Ramos (cell line): ENCODE results near the gene SIX5.

Experiments
- in situ Hi-C: fragments of 300-500 bp; cut with MboI; formaldehyde crosslinking; loops from one replicate; pipeline ENCODE4 v1.14.3; 2022; ENCODE audit warnings: low sequenced_read_pairs; ENCODE audit not compliant: unreplicated experiment

Gene SIX5

GRCh38 chr19:45717131-45717982 lies 51.7 kb downstream of the SIX5 start:
- in situ Hi-C loops: no loop called here

GRCh38 chr19:45716359-45717130 lies 52.5 kb downstream of the SIX5 start:
- in situ Hi-C loops: no loop called here

- in situ Hi-C loops: no loop called here
Observed at GRCh38 chr19:45715139-45715538, 53.9 kb downstream of the SIX5 start.
